Mammary epithelial cell (primary cell): ENCODE measurements around the gene ADGRB3.

Source experiments
- CTCF ChIP-seq, 2 donors: IDR thresholded peaks in 1 of 2; conservative IDR thresholded peaks in 1 of 2; 2 replicates each; pipeline ENCODE4 v1.5.1; 2011 to 2012; ENCODE audit warnings: inconsistent platforms in 2 of 2, low read length in 2 of 2, mild to moderate bottlenecking in 2 of 2, control low read depth in 1 of 2, low read depth in 1 of 2; ENCODE audit not compliant: insufficient read depth in 1 of 2; ENCODE audit errors: extremely low read depth in 1 of 2
- EZH2 ChIP-seq: IDR thresholded peaks from 2 replicates; pipeline ENCODE4 v1.6.1; 2012; ENCODE audit warnings: low read length, inconsistent platforms, borderline replicate concordance

- TF ChIP-seq CTCF (conservative IDR thresholded peaks at IDR 0.05 in 1 of 2, IDR thresholded peaks at IDR 0.05 in 1 of 2; ENCODE audit: extremely low read depth in 1 of 2, insufficient read depth in 1 of 2, low read depth in 1 of 2, low read length in 2 of 2) (no peak), EZH2 (no peak)
Measured at GRCh38 chr6:68730291-68731054, 95.4 kb downstream of the ADGRB3 start.
